Hepatocyte (in vitro differentiated cells): Measurements from ENCODE around the gene DAPP1.

ENCODE experiments used
- CTCF ChIP-seq: fragments of 200-600 bp; sonication (generic); IDR thresholded peaks from 2 replicates; pipeline ENCODE4 v1.5.1; 2016; ENCODE audit warnings: antibody characterized with exemption, mild to moderate bottlenecking; ENCODE audit not compliant: poor library complexity
- EZH2 ChIP-seq: fragments of 200-600 bp; sonication (generic); IDR thresholded peaks from 2 replicates; pipeline ENCODE4 v1.6.1; 2016; ENCODE audit warnings: antibody characterized with exemption, mild to moderate bottlenecking, borderline replicate concordance
- EZH2phosphoT487 ChIP-seq: fragments of 200-600 bp; sonication (generic); IDR thresholded peaks from one replicate; pipeline ENCODE4 v1.6.1; 2018; ENCODE audit warnings: antibody characterized with exemption, mild to moderate bottlenecking, low read depth, moderate library complexity; ENCODE audit not compliant: unreplicated experiment, severe bottlenecking

DNA sequence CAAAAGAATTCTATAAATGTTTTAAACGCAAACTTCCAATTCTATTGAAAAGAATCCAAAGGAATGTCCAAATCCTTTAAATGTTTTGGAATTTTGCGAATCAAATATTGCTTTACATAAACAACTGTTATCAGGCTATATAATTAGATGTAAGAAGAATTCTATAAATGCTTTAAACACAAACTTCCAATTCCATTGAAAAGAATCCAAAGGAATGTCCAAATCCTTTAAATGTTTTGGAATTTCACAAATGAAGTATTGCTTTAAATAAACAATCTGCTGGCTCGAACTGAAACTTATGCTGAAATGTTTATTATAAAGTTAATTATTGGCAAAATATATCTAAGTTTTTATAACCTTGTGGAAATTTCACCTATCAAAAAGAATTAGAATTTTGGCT lies 16.1 kb downstream of the DAPP1 start:
- TF ChIP-seq CTCF (no peak), EZH2phosphoT487 (no peak), EZH2 (no peak)
